Amniotic stem cell (primary cell): ENCODE data around the gene BRD4.

Source experiments
- DNase-seq: peaks from one replicate; lab custom pipeline; 2025; lab: John Stamatoyannopoulos, UW

The BRD4 gene

DNA sequence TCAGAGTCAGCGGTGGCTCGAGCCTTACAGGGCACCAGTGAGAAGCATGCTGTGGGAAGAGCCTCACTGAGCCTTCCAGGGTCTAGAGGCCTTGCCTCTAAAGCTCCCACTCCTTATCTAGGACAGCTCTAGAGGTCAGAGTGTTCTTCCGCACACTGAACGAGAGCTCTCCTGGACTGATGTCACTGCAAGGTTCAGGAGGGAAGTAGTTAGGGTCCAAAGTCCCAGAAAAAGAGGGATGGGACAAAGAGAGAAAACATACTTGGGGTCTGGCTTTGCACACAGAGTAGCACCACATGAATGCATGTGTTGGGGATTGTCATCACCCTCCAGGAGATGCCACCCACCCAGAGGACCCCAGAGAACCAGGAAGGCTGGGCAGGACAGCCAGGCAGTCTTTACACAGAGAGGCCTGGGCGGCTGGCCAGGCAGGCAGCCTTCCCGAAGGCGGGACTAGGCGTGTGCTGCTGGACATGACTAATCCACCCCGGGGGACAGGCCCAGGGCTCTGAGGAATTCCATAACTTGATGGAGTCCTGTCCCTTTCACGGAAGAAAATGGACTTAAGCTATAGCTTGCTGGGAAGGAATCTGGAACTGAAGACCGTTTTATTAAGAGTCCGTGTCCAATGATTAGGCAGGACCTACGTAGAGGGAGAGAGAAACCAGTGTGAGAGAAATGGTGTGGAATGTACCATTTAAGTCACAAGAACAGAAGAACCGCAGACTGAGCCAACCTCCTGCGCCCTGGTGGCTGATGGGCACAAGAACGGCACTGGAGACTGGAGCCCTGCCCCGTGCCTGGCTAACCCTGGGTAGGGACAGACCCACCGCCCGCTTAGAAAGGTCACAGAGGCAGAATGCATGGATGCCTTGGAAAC is 83.5 kb downstream of the BRD4 start:
- DNase-seq = peak; percentile 80

DNA sequence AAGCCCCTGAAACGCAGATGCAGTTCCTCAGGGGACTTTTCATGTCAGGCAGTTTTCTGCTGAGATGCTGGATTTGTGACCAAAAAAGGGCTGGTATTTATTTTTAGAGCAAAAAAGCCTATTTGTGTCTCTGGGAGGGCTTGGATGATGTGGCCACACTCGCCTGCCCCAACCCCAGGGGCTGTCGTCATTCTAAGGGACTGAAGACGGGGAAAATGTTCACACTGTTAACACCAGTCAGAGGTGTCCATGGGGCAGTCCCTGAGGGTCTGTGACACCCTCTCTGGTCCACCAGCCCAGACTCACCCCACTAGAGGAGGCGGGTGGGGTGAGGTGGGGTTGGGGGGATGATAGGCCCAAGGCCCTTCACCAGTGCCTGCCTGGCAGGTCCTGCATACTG is 84.2 kb downstream of the BRD4 start:
- no peak for DNase-seq

GRCh38 chr19:15247107-15248014 is 85.0 kb downstream of the BRD4 start:
- DNase-seq = no peak

DNA sequence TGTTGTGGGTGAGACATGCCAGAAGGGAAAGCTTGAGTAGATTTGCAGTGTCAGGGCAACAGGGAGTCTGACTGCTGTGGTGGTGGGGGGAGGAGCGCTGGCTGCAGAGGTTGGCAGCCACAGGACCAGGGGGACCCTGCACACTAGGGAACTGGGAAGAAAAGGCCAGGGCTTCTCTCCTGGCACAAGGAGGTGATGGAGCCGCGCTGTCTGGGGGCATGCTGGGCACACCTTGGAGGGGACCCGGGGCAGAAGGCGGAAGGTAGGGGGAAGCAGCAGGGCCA is 86.2 kb downstream of the BRD4 start:
- DNase-seq = no peak

DNA sequence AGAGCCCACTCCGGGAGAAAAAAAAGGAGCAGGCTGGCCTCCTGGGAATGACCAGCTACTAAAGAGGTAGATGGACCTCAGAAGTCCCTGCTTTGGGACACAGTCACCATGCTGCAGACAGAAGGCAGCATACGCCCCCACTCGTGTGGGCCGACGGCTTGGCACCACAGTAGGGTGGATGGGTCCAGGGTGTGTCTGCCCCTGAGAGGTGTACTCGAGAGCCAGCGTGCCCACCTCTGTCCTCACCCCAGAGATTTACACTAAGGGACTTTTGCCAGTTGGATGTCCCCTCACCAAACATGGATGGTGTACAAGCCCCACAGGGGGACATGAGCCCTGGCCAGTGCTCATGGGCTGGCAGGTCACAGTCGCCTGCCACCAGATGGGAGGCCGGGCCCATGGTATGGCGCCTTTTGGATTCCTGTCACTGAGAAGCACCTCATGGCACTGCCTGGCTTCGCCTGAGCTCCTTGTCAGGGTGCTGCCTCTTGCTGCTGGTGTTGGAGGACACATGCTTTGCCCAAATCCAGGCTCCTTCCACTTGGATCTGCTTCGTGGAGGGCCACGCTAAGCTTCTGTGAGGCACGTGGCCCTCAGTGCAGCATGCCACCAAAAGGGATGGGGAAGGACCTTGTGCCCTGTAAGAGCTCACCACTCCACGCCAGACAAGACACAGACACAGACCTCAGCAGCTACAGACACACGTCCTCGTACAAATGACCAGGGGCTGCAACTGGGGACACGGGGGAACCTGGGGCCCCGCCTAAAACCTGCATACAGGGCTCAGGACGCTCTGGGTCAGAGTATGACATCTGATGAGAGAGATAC is 86.8 kb downstream of the BRD4 start:
- DNase-seq = no peak

DNA sequence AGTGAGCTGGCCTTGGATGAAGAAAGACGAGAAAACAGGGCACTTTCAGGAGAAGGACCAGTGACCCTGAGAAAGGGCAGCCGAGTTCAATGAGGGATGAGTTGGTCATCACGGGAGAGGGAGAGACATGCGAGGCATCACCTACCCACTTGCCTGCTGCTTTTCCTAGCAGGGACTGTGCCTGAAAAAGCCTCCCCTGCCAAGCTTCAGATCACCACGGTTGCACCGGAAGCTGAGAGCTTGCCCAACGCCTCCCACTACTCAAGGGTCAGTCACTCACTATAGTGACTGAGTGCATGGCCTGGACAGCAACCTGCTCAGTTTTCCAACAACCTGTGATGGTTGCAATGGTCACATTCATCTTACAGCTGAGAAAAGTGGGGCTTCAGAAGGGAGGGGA is 87.5 kb downstream of the BRD4 start:
- no peak for DNase-seq

- DNase-seq = no peak
Observed at GRCh38 chr19:15244106-15244803, 88.1 kb downstream of the BRD4 start.

DNA sequence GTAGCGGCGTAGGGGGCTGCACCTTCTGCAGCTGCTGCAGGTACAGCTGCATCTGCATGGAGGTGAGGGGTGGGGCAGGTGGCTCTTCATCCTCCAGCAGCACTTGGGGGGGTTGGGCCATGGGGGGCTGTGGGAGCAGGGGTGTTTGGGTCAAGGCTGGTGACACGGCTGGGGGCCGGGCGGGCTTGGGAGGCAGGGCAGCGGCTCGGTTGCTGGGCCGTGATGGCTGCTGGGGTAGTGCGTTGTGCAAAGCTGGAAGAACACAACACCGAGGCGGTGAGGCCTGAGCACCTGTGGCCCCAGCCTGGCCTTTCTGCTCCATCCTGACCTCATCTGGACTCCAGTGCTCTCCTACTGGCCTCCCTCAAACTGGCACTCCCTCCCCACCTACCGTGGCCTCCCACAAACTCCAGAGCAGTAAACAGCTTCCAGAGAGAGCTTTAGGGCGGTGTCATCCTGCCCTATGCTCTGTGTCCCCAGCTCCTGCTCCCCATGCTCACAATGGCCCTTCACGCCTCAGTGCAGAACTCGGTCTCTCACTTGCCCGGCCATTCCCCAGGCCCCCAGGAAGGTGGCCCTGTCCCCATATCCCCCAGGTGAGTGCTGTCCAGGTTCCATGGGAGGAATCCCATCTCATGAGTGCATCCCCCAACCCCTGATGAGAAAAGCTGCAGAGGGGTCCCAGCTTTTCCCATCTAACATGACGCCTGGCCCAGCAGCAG is 88.9 kb downstream of the BRD4 start:
- no peak for DNase-seq

DNA sequence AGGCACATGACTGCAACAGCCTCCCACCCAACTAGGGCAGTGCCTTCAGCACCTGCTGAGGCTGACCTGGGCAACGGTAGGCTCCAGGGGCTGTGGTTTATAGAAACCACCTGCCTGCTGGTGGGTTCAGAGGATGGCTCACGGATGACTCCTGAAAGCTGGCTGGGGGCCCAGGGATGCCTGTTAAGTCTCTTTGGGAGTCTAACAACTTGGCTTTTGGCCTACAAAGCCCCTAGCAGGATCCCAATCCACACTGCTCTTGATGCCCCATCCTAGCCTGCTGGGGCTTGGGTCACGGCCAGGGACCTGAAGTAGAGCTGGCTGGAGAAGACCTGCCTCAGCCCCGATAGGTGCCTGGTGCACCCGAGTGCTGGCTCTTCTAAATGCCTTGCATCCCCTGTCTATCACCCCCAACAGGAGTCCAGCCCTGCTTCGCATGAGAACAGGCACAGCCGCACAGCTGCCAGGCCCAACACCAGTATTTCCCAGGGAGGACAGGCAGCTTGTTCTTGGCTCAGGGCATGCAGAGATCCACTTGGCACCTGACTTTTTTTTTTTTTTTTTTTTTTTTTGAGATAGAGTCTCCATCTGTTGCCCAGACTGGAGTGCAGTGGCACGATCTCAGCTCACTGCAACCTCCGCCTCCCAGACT is 91.0 kb downstream of the BRD4 start:
- DNase-seq = no peak

DNA sequence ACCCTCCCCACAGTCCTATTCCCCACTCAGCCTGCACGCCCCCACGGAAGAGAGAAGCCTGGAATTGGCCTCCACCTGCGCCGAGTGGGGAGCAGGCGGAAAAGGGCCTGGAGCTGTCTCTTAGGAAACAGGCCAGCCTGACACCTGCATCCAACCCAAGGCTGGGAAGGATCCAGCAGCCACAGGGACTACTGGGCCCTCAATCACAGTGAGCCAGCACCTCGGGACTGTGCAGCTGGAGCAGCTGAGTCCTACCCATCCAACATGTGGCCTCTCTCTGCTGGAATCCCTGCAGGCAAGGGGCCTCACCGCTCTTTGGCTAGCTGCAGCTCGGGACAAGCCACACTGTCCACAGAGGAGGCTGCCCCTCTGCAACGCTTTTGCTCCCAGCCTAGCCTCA is 91.8 kb downstream of the BRD4 start:
- no peak for DNase-seq

GRCh38 chr19:15239337-15239949 is 92.9 kb downstream of the BRD4 start:
- DNase-seq = no peak

DNA sequence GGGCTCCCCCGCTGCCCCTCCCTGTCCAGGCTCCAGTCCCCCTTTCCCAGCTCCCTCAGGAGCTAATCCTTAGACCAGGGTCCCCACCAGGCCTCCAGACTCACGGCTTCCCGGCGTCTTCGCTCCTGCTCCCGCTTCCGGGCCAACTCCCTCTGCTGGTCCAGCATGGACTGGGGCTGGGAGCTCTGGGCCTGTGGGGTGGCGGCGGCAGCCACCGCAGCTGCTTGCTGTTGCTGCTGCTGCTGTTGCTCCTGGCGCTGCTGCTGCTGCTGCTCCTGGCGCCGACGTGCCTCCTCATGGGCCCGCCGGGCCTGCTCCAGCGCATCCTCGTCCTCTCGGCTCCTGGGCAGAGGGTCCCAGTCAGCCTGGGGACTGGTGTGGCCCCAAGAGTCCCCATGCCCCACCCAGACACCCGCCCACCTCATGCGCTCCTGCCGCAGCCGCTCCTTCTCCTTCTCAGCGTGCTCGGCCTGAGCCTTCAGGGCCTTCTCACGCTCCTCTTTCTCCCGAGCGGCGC is 93.6 kb downstream of the BRD4 start:
- DNase-seq = no peak

GRCh38 chr19:15237759-15238638 is 94.3 kb downstream of the BRD4 start:
- no peak for DNase-seq

DNA sequence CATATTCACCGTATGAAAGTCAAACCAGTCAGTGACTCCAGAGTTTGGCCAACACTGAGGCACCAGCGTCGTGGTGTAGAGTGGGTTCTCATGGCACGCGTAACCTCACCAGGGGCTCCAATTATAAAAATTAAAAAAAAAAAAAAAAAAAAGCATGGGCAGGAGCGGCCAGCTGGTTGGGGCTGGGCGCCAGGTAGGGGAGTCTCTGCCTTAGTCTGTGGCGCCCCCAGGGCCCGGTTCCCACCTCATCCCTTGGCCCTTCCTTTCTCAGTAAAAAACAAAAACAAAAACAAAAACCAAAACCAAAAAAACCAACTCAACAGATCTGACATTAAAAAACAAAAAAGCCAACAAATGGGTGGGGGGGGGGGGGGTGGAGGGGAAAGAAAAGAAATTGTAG is 95.5 kb downstream of the BRD4 start:
- DNase-seq = no peak

- no peak for DNase-seq
Observed at GRCh38 chr19:15235781-15236180, 96.6 kb downstream of the BRD4 start.

GRCh38 chr19:15234431-15235130 is 97.8 kb downstream of the BRD4 start:
- no peak for DNase-seq

GRCh38 chr19:15231271-15231670 is 101.1 kb downstream of the BRD4 start:
- no peak for DNase-seq

GRCh38 chr19:15227261-15227660 is 105.1 kb downstream of the BRD4 start:
- DNase-seq = no peak
